Kidney (tissue), 14 donors: Measurements from ENCODE around the gene CAVIN1. TPM values are rescaled to one million over a fixed set of nuclear protein-coding genes. Genes with fewer than 3 reads are reported as not detected.
"Not testable (repeated sequence)": the region's sequence is repeated elsewhere in the genome, so short reads cannot be mapped to it uniquely, and the experiment has no call there.

Source experiments
- DNase-seq, 5 donors: peaks; one replicate each; pipeline ENCODE4 v3.0.0-alpha.2; 2013 to 2020
- FAIRE-seq: peaks from 2 replicates; lab custom pipeline; 2012; peaks lifted over from hg19 to GRCh38; lab: Jason Lieb, UNC
- H3K27ac ChIP-seq, 2 donors: one replicate each; pipeline ENCODE4 v1.7.0; 2013; ENCODE audit warnings: low read depth in 2 of 2, low read length in 2 of 2, inconsistent platforms in 1 of 2
- H3K27me3 ChIP-seq: one replicate; pipeline ENCODE4 v1.7.1; 2013; ENCODE audit warnings: low read length, inconsistent platforms; ENCODE audit not compliant: control insufficient read depth, insufficient read depth
- H3K36me3 ChIP-seq, 3 donors: one replicate each; pipeline versions ENCODE4 v1.7.0 to v1.7.1; 2013; ENCODE audit warnings: low read length in 3 of 3, control low read depth in 1 of 3, inconsistent platforms in 1 of 3; ENCODE audit not compliant: insufficient read depth in 3 of 3, control insufficient read depth in 2 of 3
- H3K4me1 ChIP-seq, 3 donors: one replicate each; pipeline versions ENCODE4 v1.7.0 to v1.7.1; 2013; ENCODE audit warnings: low read length in 3 of 3, inconsistent platforms in 1 of 3, low read depth in 1 of 3; ENCODE audit not compliant: control insufficient read depth in 2 of 3, insufficient read depth in 2 of 3
- H3K4me3 ChIP-seq, 3 donors: one replicate each; pipeline versions ENCODE4 v1.7.0 to v1.8.1; 2013; ENCODE audit warnings: low read length in 3 of 3, control low read depth in 1 of 3, inconsistent platforms in 1 of 3
- H3K9ac ChIP-seq, 3 donors: one replicate each; pipeline versions ENCODE4 v1.7.0 to v1.7.1; 2013; ENCODE audit warnings: low read length in 3 of 3, control low read depth in 1 of 3, inconsistent platforms in 1 of 3
- H3K9me3 ChIP-seq, 3 donors: one replicate each; pipeline versions ENCODE4 v1.7.0 to v1.7.1; 2013; ENCODE audit warnings: low read length in 3 of 3, control low read depth in 1 of 3, inconsistent platforms in 1 of 3; ENCODE audit not compliant: control insufficient read depth in 2 of 3, insufficient read depth in 1 of 3
- CTCF ChIP-seq: IDR thresholded peaks from 3 replicates; pipeline ENCODE4 v1.5.1; 2012; ENCODE audit warnings: mild to moderate bottlenecking, moderate library complexity, borderline replicate concordance; ENCODE audit not compliant: insufficient read depth; ENCODE audit errors: extremely low read depth
- intact Hi-C: fragments of 100-400 bp; cut with DNase I; formaldehyde crosslinking; loops from one replicate; pipeline ENCODE4 v1.11.1; 2022
- polyA plus RNA-seq: library from polyadenylated mRNA; stranded (reverse); fragments of 350-450 nt; fragmentation: Illumina TruSeq; extraction: RNeasy Lipid Tissue Mini Kit (QIAGEN cat#74804); gene quantifications from one replicate; pipeline ENCODE4 v1.2.3, GENCODE V29; 2014; ENCODE audit warnings: low read depth, low replicate concordance; ENCODE audit not compliant: insufficient read depth
- total RNA-seq: library from RNA; stranded (reverse); fragmentation: NEBNext Ultra II Directional; extraction: Animal tissue kit (Norgen Biotek cat#: 25700); gene quantifications from one replicate; pipeline ENCODE4 v1.2.1, GENCODE V29; 2021
- donor health status: control.
- donor health status: control.
- donor health status: control.
- donor health status: control.
- donor health status: control.
- donor health status: DM: yes; HTN: yes; CAD: no.
- donor health status: Normal renal cell carcinoma (clear cell type).

Gene CAVIN1
- total and polyA plus RNA-seq, 2 donors from 2014 or later = 67.1 to 204 TPM

DNA sequence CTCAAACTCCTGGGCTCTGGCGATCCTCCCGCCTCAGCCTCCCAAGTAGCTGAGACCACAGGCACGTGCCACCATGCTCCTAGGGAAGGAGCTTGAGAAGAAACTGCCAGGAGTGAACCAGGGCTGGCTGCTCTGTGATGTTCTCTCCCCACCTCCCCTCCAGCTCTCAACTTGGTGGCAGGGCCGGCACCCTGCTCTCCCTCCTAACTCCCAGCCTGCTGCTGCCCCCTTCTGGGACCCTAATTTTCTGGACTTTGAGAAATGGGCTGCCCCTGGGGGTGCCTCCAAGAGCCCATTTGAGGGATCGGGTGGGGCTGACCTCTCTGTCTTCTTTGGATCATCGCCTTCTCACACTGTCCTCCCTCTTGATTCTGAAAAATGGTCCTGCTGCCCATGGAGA is 19.9 kb downstream of the CAVIN1 start:
- Histone ChIP-seq H3K36me3 (peaks cover 0 to 2% (median 0%) of the 10 kb centered on the region in 3 donors), H3K27ac (no peak overlapping the region), H3K4me1 (peaks cover 0 to 15% (median 5%) of the 10 kb centered on the region in 3 donors), H3K27me3 (no peaks in the 10 kb centered on the region), H3K9ac (no peak overlapping the region), H3K4me3 (no peak overlapping the region), H3K9me3 (no peaks in the 10 kb centered on the region)
- peak; percentile 34 for TF ChIP-seq CTCF
- no peak for FAIRE-seq
- intact Hi-C loops = no loop called here
- peak in 1 of 5 donors; percentile 23 for DNase-seq

GRCh38 chr17:42402117-42402516 is 20.9 kb downstream of the CAVIN1 start:
- no peaks in the 10 kb centered on the region for H3K27me3 ChIP-seq
- intact Hi-C loops = no loop called here
- H3K27ac ChIP-seq = no peak overlapping the region
- no peaks in the 10 kb centered on the region for H3K9me3 ChIP-seq
- peaks cover 0 to 9% (median 5%) of the 10 kb centered on the region in 3 donors for H3K4me1 ChIP-seq
- no peak overlapping the region for H3K9ac ChIP-seq
- H3K36me3 ChIP-seq = peaks cover 0 to 2% (median 0%) of the 10 kb centered on the region in 3 donors
- TF ChIP-seq CTCF = no peak
- no peak for DNase-seq
- FAIRE-seq = no peak
- H3K4me3 ChIP-seq = no peak overlapping the region

GRCh38 chr17:42400844-42401375 is 22.1 kb downstream of the CAVIN1 start:
- H3K9ac ChIP-seq, H3K4me3 ChIP-seq, FAIRE-seq, intact Hi-C loops, H3K27me3 ChIP-seq, H3K9me3 ChIP-seq, H3K27ac ChIP-seq, H3K36me3 ChIP-seq, H3K4me1 ChIP-seq: not testable (repeated sequence)
- DNase-seq = peak in 1 of 5 donors; percentile 22

- Histone ChIP-seq H3K9me3 (no peaks in the 10 kb centered on the region), H3K9ac (no peak overlapping the region), H3K27me3 (no peaks in the 10 kb centered on the region), H3K36me3 (peaks cover 0 to 2% (median 0%) of the 10 kb centered on the region in 3 donors), H3K4me3 (no peak overlapping the region), H3K4me1 (peaks cover 0 to 5% (median 0%) of the 10 kb centered on the region in 3 donors), H3K27ac (no peak overlapping the region)
- TF ChIP-seq CTCF = no peak
- DNase-seq = peak in 1 of 5 donors; percentile 31
- intact Hi-C loops = no loop called here
- no peak for FAIRE-seq
Measured at GRCh38 chr17:42399948-42400843, 22.9 kb downstream of the CAVIN1 start.
